ENCODE results near the gene IMMP1L. TPM values are rescaled to one million over a fixed set of nuclear protein-coding genes. Genes with fewer than 3 reads are reported as not detected.
"Not testable (repeated sequence)": the region's sequence is repeated elsewhere in the genome, so short reads cannot be mapped to it uniquely, and the experiment has no call there.

The IMMP1L gene
- total and polyA plus RNA-seq, 2 of the 8 experiments (the other 6 are each of a cell fraction or from before 2014, with no cell fraction given): 27.4 to 47.7 TPM

- TF ChIP-seq ATF2 (IDR thresholded peaks at IDR 0.05; ENCODE audit: low read length) (no peak), SP1 (IDR thresholded peaks at IDR 0.05; ENCODE audit: low read depth, low read length) (no peak), CTBP2 (IDR thresholded peaks at IDR 0.05; ENCODE audit: borderline replicate concordance, insufficient read depth, insufficient read length, low read length) (no peak), CTCF (IDR thresholded peaks at IDR 0.05; ENCODE audit: control extremely low read depth in 1 of 3, insufficient read depth in 1 of 3, low read depth in 1 of 3, low read length in 3 of 3) (no peak), PHF8 (conservative IDR thresholded peaks at IDR 0.05; ENCODE audit: low read depth, low read length) (no peak), E2F6 (IDR thresholded peaks at IDR 0.05) (no peak)
These were observed 9.7 kb downstream of the IMMP1L start (continued) for GRCh38 chr11:31499576-31500178.

GRCh38 chr11:31493762-31494161 lies 15.7 kb downstream of the IMMP1L start:
- H3K23me2 ChIP-seq (ENCODE audit: low read depth, low read length); H3K4me2 ChIP-seq (ENCODE audit: insufficient read depth in 1 of 2, low read depth in 2 of 2, low read length in 2 of 2); H3K79me1 ChIP-seq (ENCODE audit: low read depth, low read length); H3K9ac ChIP-seq (replicated peaks in 1 of 4; ENCODE audit: extremely low read depth in 1 of 4, low read depth in 3 of 4, low read length in 3 of 4); H3K56ac ChIP-seq (replicated peaks; ENCODE audit: insufficient read length, low read depth, low read length); H2BK15ac ChIP-seq (ENCODE audit: low read length); H3K27me3 ChIP-seq (replicated peaks in 1 of 4; ENCODE audit: control insufficient read depth in 3 of 4, extremely low read depth in 1 of 4, insufficient read depth in 3 of 4, low read length in 3 of 4); H3K14ac ChIP-seq (ENCODE audit: insufficient read length); H3K27ac ChIP-seq (ENCODE audit: low read depth, low read length); H2AK5ac ChIP-seq (ENCODE audit: low read depth, low read length); H2BK5ac ChIP-seq (ENCODE audit: low read depth, low read length); H3K23ac ChIP-seq (ENCODE audit: insufficient read length); H3K4ac ChIP-seq (replicated peaks; ENCODE audit: insufficient read length, low read depth, low read length); H2AFZ ChIP-seq (ENCODE audit: low read length); H4K8ac ChIP-seq (ENCODE audit: extremely low read depth, insufficient read depth, low read length); POLR2A ChIA-PET (ENCODE audit: partially characterized antibody); H2BK120ac ChIP-seq (replicated peaks; ENCODE audit: low read depth, low read length); H4K5ac ChIP-seq (ENCODE audit: insufficient read length, low read depth, low read length); H2BK12ac ChIP-seq (ENCODE audit: low read depth, low read length); H3K9me3 ChIP-seq (ENCODE audit: insufficient read depth in 2 of 2, low read depth in 1 of 2, low read length in 1 of 2); H4K91ac ChIP-seq (replicated peaks; ENCODE audit: insufficient read length, low read length); H3K4me1 ChIP-seq (replicated peaks in 1 of 4; ENCODE audit: control insufficient read depth in 3 of 4, insufficient read depth in 4 of 4, low read length in 3 of 4); FAIRE-seq; H3K4me3 ChIP-seq (ENCODE audit: extremely low read depth in 1 of 4, insufficient read depth in 2 of 4, low read depth in 3 of 4, low read length in 4 of 4); H2BK20ac ChIP-seq (ENCODE audit: low read length); DNase-seq (ENCODE audit: low read depth in 1 of 2, low spot score in 2 of 2); H4K20me1 ChIP-seq (replicated peaks in 1 of 2; ENCODE audit: control insufficient read depth in 1 of 2, insufficient read depth in 2 of 2, low read length in 2 of 2); H3K18ac ChIP-seq (ENCODE audit: extremely low read depth, low read length): not testable (repeated sequence)
- 95% methylated on average over 4 of the region's 4 CpGs; no CpG with 5 or more reads in 1 of the 2 experiments for WGBS, 2 experiments (ENCODE audit: extremely low coverage in 1 of 2, insufficient coverage in 1 of 2, insufficient read length in 1 of 2, insufficient replicate concordance in 2 of 2, low coverage in 1 of 2, low lambda C conversion rate in 2 of 2, missing lambda C conversion rate in 1 of 2)
- H3K79me2 ChIP-seq (ENCODE audit: control insufficient read depth in 1 of 2, insufficient read depth in 2 of 2, low read length in 2 of 2): peaks cover 3 to 72% of the 10 kb centered on the region in 2 experiments; a peak in 2 of 4 replicates
- peaks cover 0 to 16% (median 0%) of the 10 kb centered on the region in 4 experiments; a peak in 4 of 8 replicates for H3K36me3 ChIP-seq (ENCODE audit: control insufficient read depth in 2 of 4, insufficient read depth in 4 of 4, low read length in 3 of 4)
- CTCF ChIA-PET (ENCODE audit: partially characterized antibody): interaction anchor here (1.0 kb wide), 1 partner anchor 10 kb away, joined by 3 read pairs; no protein-coding TSS in a partner anchor

Data from H1 (cell line).